Stimulated activated CD4-positive, alpha-beta T cell treated with anti-CD3 and anti-CD28 coated beads, TNF-alpha, amount 100 ng/mL, for 4 hours (primary cell): Measurements from ENCODE around the gene PRKCZ.

Experiments used
- DNase-seq, 3 experiments: peaks; one replicate each; pipeline ENCODE4 v3.0.0-alpha.2; 2020; ENCODE audit warnings: low read depth in 3 of 3

Gene PRKCZ

DNA sequence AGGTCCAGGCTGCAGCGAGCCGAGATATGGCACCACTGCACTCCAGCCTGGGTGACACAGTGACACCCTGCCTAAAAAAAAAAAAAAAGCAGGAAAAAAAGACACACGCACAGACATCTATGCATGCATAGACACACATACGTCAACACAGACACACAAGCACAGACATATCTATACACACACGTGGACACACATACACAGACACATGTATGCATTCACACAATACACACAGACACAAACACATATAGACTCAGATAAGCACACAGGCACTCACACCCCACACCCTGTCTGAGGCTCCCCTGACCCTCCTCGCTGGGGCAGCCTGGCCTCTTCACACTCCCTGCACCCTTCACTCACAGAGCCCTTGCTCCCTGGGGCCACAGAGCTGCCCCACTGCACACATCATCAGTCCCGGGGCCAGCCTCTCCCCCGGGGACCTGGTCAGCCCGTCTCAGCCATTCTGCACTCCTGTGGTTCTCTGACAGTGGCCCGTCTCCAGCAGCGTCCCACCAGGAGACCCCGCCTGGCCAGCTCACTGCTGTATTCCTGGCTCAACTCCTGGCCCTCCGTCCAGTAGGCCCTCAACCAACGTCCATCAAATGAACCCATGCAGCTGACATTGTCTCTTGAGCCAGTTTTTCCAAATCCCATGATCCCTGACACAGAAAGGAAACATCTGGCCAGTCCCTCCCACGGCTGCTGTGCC, 4.6 kb upstream of the PRKCZ start:
- no peak for DNase-seq

DNA sequence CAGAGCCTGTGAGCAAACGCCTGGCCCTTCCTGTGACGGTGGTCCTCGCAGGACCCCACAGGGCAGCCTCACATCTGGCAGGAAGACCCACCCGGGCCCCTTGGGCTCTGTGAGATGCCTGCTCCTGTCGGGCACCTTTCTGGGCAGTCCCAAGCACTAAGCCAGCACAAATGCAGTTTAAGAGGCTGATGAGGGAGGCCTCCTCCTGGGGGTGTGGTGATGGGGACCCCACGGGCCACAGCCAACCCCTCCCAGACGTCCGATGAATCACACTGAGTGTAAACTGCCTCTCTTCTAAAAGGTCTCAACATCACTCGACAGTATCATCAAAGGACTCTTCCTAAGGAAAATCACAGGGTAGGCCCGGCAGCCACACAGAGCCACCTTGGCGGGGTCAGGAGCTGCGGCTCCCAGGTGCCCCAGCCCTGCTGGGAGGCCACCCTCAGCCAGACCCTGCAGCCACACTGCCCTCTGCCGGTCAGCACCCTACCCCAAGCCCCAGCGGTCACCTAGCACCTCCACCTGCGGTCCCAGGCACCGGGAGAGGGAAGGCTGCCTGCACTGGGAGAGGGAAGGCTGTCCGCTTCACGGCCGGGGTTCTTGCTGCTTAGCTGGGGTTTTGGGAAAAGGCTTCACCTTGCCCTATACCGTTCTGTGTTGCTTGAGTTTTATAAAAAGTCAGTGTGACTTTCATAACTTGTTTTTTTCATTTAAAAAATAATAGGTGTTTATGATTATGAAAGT, 3.9 kb upstream of the PRKCZ start:
- DNase-seq: no peak

DNA sequence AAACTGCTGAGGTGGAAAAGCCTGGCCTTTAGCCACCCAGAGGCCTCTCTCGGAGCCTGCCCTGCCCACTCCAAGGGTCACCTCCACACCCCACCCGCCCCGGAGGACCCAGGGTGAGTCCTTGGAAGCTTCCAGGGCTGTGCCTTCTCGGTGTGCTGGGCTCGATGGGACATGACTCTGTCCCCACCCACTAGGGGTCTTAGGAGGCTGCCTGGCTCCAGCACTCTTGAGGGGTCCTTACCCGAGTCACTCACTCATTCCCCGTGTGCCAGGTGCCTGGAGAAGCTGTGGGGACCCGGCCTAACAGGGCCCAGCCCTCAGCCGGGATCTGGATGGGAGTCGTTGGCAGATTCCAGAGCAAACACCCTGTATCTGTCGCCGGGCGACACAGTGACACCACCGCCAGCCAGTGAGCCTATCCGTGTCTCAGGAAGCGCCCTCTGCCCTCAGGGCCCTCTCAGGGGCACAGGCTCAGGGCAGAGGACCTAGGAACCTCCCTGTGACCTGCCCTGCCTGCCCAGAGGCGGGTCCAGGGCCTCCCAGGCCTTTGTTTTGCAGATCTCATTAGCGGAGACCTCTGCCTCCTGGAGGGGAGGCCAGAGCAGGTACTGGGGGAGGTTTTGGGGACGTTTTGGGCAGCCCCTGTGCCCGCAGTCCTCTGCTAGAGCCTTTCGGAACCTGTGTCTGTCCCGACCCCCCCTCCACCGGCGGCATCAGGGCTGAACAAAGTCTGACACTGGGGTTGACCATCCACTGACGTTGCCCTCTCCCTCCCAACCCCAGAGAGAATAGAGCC, 3.1 kb upstream of the PRKCZ start:
- DNase-seq: no peak

DNA sequence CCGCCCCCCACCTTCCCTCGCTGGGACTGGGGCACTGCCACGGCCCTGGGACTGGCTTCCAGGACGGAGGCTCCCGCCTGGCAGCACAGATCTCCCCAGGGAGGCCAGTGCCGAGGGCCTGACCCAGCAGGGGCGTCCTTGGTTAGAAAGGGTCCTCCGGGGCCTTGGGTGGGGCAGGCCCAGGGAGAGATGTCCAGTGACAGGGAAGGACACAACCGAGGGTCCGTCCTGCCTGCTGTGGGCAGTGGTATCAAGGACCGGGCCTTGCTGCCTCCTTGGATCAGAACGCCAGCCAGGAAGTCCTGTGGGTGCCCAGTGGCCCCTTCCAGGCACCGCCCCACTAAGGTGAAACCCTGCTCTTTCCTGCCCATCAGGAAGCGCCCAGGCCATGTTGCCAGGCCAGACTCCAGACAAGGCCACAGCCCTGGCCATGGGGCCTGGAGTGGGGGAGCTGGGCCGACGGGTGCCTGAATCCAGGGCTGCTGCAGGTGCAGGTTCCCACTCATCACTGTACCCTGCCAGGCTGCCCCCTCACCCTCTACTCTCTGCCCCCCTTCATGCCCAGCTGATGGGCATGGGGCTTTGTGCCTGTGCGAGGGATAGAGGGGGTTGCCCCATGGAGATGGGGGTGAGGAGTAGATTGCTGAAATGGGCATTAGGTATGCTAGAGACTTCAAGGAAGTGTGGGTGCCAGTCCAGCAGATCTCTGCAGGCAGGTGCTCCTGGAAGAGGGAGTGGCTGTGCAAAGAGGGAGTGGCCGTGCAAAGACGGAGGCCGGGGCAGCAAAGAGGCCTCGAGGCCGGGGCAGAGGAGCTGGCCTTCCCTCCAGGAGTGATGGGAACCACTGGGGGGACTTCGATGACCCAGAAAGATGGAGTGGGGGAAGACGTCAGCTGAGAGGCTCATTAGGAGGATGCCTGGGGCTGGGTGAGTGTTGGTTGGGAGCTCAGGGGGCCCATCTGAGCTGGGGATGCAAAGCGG, 2.2 kb upstream of the PRKCZ start:
- no peak for DNase-seq

DNA sequence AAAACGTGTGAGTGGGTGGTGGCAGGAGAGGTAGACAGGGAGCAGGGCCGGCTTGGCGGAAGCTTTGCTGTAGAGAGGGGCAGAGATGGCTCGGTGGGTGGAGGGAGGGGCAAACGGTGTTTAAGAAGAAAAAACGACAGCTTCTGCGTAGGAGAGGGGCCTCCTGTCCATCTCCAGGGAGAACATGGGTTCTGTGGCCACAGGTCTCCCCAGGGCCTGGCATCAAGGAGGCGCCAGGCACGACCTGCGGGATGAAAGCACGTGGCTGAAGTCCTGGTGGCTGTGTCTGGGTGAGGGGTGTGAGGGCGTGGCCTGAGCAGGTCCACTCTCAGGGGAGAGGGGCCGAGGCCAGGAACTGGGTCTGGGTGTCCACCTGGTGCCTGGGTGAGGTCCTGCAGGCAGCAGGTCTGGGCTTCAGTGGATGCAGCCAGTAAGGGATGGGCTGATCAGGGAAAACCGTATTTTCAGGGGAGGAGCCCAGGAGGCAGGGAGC, 940 bp upstream of the PRKCZ start:
- no peak for DNase-seq

DNA sequence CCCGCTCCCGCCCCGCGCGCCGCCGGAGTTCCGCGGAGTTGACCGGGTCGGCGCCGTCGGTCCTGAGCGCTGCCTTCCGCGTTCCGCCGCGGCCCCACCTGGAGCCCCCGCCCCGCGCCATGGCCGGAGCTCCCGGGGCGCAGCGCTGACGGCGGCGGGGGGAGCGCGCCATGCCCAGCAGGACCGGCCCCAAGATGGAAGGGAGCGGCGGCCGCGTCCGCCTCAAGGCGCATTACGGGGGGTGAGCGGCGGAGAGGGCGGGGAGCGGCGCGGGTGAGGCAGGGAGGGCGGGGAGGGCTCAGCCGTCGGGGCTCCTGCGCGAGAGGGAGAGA, 216 bp downstream of the PRKCZ start:
- no peak for DNase-seq

DNA sequence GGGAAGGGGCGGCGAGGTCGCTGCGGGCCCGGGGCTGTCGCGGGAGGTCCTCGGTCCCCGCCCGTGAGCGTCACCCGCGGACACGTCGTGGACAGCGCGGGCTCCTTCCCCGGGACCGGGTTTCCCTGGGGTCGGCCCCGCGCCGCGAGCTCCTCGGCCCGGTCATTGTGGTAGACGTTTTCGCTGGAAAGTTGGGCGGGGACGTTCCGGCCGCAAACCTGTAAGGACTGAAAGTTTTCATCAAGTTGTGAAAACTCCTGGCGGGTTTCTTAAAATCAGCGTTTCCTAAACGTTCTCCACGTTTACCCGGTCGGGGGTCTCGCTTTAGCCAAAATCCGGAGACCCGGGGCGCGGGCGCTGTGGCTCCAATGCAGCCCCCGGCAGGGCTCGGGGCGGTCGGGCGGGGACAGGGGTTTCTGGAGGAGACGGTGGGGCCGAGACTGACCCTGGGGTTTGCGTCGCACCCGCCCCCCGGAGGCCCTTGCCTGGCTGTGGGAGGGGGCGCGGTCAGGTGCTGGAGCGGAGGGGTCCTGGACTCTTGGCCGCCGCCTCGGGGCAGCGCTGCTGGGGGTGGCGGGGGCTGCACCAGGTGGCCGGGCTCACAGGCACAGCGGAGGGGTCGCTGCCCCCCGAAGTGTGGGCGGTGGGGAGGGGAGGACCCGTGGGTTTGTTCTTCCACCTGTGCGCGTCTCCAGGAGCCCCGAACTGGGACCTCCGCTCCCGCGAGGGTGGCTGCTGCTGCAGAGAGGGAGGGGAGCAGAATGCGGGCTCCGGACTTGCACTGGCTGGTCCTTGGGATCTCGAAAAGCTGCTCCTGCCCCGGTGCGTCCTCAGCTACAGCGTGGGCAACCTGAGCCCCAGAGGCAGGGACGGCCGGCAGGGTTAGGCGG, 827 bp downstream of the PRKCZ start:
- no peak for DNase-seq

DNA sequence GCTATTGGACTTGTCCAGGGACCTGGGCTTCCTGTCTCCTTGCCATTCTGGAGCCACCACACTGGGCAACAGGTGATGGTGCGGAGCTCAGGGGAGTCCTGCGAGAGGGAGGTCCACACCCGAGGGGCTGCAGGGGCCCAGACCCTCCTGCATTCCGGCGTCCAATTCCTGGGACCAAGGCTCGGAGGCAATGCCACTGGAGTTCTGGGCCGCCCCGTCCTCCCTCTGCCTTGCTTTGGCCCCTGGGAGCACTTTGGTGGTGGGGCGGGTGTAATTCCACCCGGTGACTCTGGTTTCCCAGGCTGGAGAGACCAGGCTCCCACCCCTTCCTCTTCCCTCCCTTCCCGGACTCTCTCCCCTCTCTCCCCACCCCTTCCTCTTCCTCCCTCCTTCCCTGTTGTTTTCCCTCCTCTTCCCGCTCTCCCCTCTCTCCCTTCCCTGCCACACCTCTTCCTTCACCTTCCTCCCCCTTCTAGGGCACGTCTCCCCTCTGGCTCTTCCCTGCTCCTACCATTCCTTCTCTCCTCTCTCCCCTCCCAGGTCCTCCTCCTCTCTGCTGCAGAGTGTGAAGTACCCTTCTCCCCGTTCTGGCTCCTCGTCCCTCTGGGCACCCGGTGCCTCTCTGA, 2.0 kb downstream of the PRKCZ start:
- no peak for DNase-seq

DNA sequence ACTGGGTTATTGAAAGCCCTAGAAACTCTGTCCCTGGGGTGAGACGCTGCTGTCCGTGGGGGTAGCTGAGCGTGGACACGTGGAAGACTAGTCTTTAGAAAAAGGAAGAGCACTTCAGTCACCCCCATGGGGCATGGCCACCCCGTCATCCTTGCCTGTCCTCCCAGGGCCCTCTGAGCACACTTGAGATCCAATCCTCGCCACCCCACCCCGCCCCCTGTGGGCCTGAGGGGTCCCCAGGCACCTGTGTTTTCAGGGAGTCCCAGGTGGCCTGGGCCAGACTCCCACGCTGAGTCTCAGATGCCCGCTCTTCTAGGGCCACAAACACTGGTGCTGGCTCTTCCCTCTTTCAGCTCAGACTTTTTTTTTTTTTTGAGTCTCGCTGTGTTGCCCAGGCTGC, 2.5 kb downstream of the PRKCZ start:
- DNase-seq: no peak

DNA sequence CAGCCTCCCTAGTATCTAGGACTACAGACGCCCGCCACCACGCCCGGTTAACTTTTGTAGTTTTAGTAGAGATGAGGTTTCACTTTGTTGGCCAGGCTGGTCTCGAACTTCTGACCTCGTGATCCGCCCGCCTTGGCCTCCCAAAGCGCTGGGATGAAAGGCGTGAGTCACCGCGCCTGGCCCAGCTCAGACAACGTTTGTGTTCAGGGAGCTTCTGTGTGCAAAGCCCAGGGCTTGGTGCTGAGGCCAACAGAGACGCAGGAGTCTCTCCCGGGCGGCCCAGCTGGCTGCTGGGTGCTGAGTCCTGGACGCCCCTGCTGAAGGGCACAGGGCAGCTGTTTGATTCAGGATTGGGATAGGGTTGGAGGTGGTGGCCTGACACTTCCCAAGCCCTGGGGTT, 3.0 kb downstream of the PRKCZ start:
- DNase-seq: no peak

DNA sequence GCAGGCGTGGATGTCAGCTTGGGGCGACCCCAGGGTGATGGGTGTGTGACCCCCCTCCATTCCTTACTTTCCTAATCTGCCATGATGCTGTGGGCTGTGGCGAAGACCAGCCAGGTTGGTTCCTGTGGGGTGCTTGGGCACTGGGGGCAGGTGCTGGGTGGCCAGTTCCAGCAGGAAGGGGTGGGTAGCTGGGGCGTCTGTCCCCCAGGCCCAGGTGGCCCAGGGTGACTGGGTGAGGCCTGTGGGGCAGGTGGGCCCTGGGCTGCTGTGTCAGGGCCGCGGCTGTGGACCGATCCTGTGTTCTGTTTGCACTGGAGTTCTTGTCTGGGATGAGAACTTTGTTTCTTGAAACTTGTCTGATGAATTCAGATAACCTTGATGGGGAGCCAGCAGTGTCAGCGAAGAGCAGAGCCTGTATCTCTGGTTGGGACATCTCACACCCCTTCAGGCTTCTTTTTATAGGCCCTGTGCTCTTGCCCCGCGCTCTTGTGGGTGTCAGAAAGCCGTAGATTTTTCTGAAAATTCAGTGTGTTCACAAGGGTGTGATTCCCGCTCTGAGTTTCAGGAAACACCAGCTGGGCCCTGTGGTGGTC, 3.7 kb downstream of the PRKCZ start:
- DNase-seq: no peak

DNA sequence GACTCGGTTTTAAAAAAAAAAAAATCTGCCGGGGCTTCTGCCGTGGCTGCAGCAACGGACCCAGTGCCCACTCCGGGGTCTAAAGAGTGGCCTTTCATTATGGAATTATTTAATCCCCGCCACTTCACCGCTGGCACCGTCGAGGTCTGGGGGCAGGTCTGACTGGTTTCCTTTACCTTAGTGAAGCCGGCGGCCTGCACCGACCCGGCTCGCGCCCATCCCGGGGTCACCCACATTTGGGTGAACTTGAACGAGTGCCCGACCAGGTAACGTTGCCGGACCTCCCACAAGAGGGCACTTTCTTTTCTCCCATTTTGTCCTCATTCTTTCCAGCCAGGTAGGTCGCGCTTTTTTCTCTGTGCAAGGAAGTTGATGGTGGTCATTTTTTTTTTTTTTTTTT, 4.3 kb downstream of the PRKCZ start:
- no peak for DNase-seq

DNA sequence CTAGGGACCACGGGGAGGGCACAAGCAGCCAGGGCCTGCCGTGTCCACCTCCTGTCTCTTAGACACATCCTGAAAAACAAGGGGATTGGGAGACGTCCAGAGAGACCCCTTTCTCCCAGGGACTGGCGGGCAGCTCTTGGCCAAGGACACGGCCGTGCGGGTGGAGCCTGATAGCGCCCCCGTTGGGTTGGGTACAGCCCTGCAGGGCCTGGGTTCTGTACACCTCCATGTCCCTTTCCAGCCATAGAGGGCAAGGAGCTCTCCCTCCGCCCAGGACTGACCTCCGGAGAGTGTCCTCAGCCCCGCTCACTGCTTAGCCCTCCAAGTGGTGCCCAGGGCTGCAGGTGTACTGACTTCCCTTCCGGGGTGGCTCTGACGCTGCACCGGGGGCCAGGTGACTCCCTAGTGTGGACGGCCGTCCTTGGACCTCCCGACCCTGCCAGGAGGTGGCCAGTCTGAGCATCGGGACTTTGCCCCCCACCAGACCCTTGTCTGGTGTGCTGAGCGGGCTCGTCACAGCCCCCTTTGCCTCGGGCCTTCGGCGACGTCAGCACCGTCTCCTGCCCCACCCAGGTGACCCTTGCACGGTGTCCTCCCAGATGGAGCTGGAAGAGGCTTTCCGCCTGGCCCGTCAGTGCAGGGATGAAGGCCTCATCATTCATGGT, 5.8 kb downstream of the PRKCZ start:
- no peak for DNase-seq

DNA sequence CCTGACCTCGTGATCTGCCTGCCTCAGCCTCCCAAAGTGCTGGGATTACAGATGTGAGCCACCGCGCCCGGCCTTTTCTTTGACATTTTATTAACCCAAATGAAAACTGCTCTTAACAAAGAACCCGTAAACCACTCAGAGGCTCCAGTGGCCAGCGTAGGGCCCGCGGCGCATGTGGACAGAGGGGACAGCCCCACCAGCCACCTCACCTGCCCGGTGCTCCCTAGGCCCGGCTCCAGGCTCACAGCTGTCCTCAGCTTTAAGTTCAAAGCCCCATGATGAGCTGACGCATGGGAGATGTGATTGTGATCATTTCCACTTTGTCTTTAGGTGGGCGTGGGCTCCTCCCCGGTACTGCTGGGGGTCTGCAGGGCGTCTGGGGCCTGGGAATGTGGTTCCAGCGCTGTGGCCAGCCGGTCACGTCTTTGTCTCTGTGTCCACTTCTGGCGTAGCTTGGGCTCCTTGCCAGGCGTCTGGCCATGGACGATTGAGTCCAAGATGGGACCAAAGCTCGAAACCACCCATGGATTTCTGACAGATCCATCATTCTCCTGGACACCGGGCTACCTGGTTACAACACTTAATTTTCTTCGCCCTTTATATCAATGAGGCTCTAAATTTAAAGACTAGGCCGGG, 6.9 kb downstream of the PRKCZ start:
- DNase-seq: no peak

DNA sequence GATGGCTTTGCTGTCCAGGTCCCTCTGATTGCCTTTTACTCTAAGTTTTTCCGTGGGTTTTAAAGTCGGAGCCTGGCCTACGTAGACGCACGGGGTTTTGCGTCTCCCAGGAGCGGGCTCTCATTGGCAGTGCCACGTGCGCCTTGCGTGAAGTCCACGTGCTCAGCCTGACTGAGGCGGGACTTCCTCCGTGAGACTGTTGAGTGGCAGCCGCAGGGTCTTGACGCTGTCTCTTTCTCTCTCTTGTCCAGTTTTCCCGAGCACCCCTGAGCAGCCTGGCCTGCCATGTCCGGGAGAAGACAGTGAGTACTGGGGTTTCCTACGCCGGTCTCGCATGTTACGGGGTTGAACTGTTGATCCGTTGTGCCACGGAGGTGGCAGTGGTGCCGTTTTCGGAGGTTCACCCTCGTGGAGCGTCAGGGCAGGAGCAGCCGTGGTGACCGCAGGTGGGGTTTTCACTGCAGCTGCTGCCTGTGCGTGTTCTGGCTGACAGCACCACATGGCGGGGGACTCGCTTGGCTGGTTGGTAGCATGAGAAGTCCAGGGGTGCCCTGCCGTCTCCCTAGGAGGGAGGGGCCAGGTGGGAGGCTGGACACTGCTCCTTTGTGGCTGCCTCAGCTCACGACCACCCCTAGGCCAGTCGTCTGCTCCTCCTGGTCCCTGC, 9.2 kb downstream of the PRKCZ start:
- no peak for DNase-seq

DNA sequence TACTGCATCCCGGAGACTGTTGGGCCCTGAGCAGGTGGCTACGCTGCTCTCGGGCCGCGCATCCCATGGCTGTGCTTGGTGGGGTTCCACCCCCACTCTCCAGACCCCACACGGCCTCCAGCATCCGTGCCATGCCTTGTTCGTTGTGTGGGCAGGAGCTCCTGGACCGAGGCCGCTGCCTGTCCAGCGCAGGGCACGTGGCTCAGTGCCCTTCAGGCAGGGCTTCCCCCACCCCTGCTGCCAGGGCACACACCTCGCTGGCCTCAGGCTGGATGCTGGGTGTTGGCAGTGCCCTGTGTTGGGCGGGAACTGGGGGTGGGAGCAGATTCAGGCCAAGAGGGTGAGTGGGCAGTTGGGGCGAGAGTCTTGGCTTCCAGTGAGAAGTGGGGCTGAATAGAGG, 9.9 kb downstream of the PRKCZ start:
- no peak for DNase-seq

DNA sequence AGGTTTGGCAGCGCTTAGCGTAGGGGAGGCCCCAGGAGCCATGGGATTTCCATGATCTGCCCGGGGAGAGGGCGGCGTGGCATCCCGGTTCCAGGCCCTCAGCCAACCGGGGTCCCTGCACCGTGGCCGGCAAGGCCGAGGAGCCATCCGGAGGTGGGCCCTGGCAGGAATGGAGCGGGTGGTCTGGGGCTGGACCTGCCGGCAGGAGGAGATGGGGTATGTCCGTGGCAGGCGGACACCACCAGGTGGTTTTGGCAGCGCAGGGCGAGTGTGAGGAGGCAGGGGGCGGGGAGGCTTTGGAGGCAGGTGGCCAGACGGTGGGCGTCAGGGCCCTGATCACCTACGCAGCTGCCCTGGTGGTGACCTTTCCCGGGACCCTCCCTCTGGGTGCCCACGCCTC, 10.3 kb downstream of the PRKCZ start:
- DNase-seq: no peak
